ENCODE results near the gene ITPK1.

Gene ITPK1

DNA sequence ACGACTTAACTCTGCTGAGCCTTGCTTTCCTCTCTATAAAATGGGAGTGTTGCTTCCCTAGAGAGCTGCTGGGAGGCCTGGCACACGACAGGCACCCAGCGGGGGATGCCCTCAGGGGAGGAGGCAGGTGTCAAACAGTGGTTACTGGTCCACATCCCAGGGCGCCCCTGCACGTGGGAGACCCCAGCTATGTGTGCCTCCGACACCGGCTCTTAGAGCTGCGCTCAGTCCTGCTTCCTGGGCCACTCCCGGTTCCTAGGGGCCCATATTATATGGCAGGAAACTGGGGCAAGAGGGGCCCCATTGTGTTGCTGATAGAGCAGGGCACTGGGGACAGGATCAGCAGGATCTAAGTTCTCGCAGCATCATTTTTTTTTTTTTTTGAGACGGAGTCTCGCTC lies 145.5 kb downstream of the ITPK1 start:
- DNase-seq (no peak), ATAC-seq (replicated peaks) (no peak)
- H3K36me3 Mint-ChIP-seq (ENCODE audit: insufficient read depth) = peaks cover 3% of the 10 kb centered on the region

DNA sequence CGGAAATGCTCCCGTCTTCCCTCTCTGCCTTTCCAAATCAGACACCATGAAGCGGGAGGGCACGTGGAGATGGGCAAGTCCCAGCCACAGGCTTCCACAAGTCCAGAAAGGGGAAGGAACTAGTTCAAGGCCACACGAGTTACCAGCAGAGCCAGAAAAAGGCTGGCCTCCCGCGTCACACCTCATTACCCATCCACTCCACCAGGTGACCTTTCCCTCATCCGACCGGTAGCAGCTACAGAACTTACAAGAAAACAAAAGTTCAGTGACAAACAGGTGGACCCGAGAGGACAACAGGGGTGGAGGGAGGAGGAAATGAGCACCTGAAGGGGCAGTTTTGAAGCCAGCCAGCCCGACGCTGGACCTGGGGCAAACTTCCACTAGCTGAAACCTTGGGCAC lies 145.9 kb downstream of the ITPK1 start:
- H3K4me3 Mint-ChIP-seq = no peak overlapping the region
- peaks cover 8 to 11% of the 10 kb centered on the region in 2 donors for H3K4me1 Mint-ChIP-seq (ENCODE audit: low read depth in 2 of 2)
- H3K36me3 Mint-ChIP-seq (ENCODE audit: insufficient read depth) = peaks cover 3% of the 10 kb centered on the region
- no peaks in the 10 kb centered on the region for H3K27me3 Mint-ChIP-seq
- H3K27ac Mint-ChIP-seq = no peak overlapping the region
- DNase-seq (no peak), ATAC-seq (replicated peaks) (no peak)
- H3K9me3 Mint-ChIP-seq = peaks cover 0 to 6% of the 10 kb centered on the region in 2 donors

More for the DNA sequence above, 145.5 kb downstream of the ITPK1 start:
- Mint-ChIP-seq H3K27ac (no peak overlapping the region), H3K4me1 (ENCODE audit: low read depth in 2 of 2) (peaks cover 4 to 9% of the 10 kb centered on the region in 2 donors), H3K9me3 (peaks cover 0 to 6% of the 10 kb centered on the region in 2 donors), H3K27me3 (no peaks in the 10 kb centered on the region), H3K4me3 (no peak overlapping the region)

DNA sequence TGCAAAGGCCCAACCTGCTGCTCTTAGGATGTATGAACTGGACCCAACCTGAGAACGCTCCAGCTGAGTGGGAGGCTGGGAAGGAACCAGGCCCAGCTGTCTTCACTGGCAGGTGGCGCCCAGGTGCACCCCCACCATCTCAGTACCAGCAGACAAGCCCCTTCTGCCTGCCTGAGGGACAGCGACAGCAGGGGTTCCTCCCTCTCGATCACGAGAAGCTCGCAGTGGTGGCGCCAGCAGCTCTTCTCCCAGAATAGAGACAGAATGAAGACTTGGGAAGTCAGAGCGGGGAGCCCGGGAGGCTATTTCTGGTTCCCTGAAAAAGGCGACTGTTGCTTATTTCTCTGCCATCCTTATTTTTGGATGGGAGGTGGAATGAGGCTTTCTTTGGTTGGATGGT lies 146.3 kb downstream of the ITPK1 start:
- ATAC-seq (replicated peaks) (no peak), DNase-seq (no peak)
- Mint-ChIP-seq H3K27ac (no peak overlapping the region), H3K4me3 (no peak overlapping the region), H3K36me3 (ENCODE audit: insufficient read depth) (peaks cover 3% of the 10 kb centered on the region), H3K4me1 (ENCODE audit: low read depth in 2 of 2) (peaks cover 9 to 11% of the 10 kb centered on the region in 2 donors), H3K27me3 (no peaks in the 10 kb centered on the region), H3K9me3 (peaks cover 0 to 6% of the 10 kb centered on the region in 2 donors)

GRCh38 chr14:92968291-92969020 lies 147.3 kb downstream of the ITPK1 start:
- H3K4me1 Mint-ChIP-seq (ENCODE audit: low read depth in 2 of 2) = peaks cover 9 to 11% of the 10 kb centered on the region in 2 donors
- ATAC-seq (replicated peaks) = no peak
- DNase-seq = no peak
- no peak overlapping the region for H3K4me3 Mint-ChIP-seq
- H3K36me3 Mint-ChIP-seq (ENCODE audit: insufficient read depth) = peaks cover 3% of the 10 kb centered on the region
- H3K9me3 Mint-ChIP-seq = peaks cover 0 to 6% of the 10 kb centered on the region in 2 donors
- no peak overlapping the region for H3K27ac Mint-ChIP-seq
- H3K27me3 Mint-ChIP-seq = no peaks in the 10 kb centered on the region

DNA sequence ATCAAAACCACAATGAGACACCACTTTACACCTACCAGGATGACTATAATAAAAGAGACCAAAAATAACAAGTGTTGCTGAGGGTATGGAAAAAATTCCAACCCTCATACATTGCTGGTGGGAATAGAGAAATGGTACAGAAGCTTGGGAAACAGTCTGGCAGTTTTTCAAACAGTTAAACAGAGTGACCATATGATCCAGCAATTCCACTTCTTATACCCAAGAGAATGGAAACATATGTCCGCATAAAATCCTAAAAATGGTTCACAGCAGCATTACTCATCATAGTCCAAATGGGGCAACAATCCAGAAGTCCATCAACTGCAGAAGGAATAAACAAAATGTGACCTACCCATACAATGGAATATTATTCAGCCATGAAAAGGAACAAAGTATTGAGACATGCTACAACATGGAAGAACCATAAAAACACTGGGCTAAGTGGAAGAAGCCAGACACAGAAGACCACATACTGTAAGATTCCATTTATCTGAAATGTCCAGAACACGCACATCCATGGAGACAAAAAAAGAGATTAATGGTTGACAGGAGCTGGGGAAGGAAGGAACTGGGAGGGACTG lies 148.3 kb downstream of the ITPK1 start:
- Mint-ChIP-seq H3K27me3 (no peaks in the 10 kb centered on the region), H3K4me3 (no peak overlapping the region), H3K36me3 (ENCODE audit: insufficient read depth) (peaks cover 3% of the 10 kb centered on the region), H3K27ac (no peak overlapping the region), H3K9me3 (peaks cover 0 to 6% of the 10 kb centered on the region in 2 donors), H3K4me1 (ENCODE audit: low read depth in 2 of 2) (peaks cover 9 to 11% of the 10 kb centered on the region in 2 donors)
- DNase-seq = no peak
- no peak for ATAC-seq (replicated peaks)

DNA sequence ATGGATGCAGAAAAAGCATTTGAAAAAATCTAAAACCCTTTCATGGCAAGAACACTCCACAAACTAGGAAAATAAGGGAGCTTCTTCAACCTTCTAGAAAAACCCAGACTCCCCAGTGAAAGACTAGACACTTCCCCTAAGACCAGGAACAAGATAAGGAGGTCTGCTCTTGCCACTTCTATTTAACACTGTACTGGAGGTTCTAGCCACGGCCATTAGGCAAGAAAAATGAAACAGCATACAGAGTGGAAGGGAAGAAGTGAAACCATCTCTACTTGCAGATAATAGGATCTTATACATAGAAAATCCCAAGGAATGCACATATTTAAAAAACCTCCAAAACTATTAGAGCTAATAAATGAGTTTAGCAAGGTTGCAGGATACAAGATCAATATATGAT lies 150.4 kb downstream of the ITPK1 start:
- DNase-seq (no peak), ATAC-seq (replicated peaks) (no peak)
- peaks cover 2 to 9% of the 10 kb centered on the region in 2 donors for H3K4me1 Mint-ChIP-seq (ENCODE audit: low read depth in 2 of 2)
- peaks cover 7% of the 10 kb centered on the region for H3K36me3 Mint-ChIP-seq (ENCODE audit: insufficient read depth)
- peaks cover 0 to 6% of the 10 kb centered on the region in 2 donors for H3K9me3 Mint-ChIP-seq
- no peaks in the 10 kb centered on the region for H3K27me3 Mint-ChIP-seq
- no peak overlapping the region for H3K4me3 Mint-ChIP-seq
- peak overlapping the region; percentile 13 to 51 for H3K27ac Mint-ChIP-seq

- H3K9me3 Mint-ChIP-seq = peaks cover 0 to 6% of the 10 kb centered on the region in 2 donors
- H3K27ac Mint-ChIP-seq = peak overlapping the region; percentile 51 to 92
- DNase-seq (no peak), ATAC-seq (replicated peaks) (no peak)
- H3K27me3 Mint-ChIP-seq = no peaks in the 10 kb centered on the region
- peaks cover 2 to 9% of the 10 kb centered on the region in 2 donors for H3K4me1 Mint-ChIP-seq (ENCODE audit: low read depth in 2 of 2)
- H3K36me3 Mint-ChIP-seq (ENCODE audit: insufficient read depth) = peaks cover 11% of the 10 kb centered on the region
- H3K4me3 Mint-ChIP-seq = no peak overlapping the region
Measured at GRCh38 chr14:92964124-92965109, 151.3 kb downstream of the ITPK1 start.

DNA sequence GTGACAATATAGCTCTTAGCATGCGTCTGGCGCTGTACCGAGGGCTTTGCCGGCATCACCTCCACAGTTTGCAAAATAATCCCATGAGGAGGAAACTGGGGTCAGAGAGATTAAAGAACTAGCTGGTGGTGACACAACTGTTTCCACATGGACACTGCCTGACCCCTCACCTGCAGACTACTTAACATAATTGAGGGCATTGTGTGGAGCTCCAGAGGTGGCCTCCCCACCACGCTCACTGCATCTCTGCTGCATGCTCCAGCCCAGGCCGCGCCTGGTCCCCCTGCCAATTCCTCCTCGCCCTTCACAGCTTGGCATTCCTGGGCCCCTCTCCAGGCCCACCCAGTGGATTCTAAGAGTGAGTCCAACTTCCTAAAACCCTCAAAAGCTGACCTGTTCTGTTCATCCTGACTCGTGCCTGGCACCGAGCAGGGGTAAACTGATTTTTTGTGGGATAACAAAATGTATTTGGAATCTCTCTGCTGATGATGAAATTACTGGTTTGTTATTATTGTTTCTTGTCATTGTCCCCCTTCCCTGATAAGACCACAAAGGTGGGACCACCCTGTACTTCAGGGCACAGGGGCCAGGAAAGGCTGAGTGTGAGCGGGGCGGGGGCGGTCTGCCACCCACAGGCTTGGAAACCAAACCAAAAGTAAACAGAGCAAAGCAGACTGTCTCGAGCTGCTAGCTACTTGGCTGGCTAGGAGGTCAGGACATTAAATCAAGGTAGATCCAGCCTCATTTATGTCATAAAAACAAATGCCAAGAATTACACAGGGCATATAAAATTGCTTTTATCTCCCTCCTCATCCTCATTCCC lies 152.2 kb downstream of the ITPK1 start:
- no peaks in the 10 kb centered on the region for H3K27me3 Mint-ChIP-seq
- DNase-seq = no peak
- no peak for ATAC-seq (replicated peaks)
- H3K9me3 Mint-ChIP-seq = peaks cover 0 to 6% of the 10 kb centered on the region in 2 donors
- H3K4me1 Mint-ChIP-seq (ENCODE audit: low read depth in 2 of 2) = peaks cover 2 to 9% of the 10 kb centered on the region in 2 donors
- H3K27ac Mint-ChIP-seq = peak overlapping the region; percentile 17 to 92
- peaks cover 20% of the 10 kb centered on the region for H3K36me3 Mint-ChIP-seq (ENCODE audit: insufficient read depth)
- H3K4me3 Mint-ChIP-seq = no peak overlapping the region

GRCh38 chr14:92962831-92963095 lies 153.0 kb downstream of the ITPK1 start:
- peak overlapping the region in 1 of 2 donors; percentile 92 for H3K27ac Mint-ChIP-seq
- no peak overlapping the region for H3K4me3 Mint-ChIP-seq
- H3K4me1 Mint-ChIP-seq (ENCODE audit: low read depth in 2 of 2) = peaks cover 2 to 9% of the 10 kb centered on the region in 2 donors
- H3K27me3 Mint-ChIP-seq = no peaks in the 10 kb centered on the region
- no peak for ATAC-seq (replicated peaks)
- peaks cover 0 to 5% of the 10 kb centered on the region in 2 donors for H3K9me3 Mint-ChIP-seq
- no peak for DNase-seq
- peaks cover 20% of the 10 kb centered on the region for H3K36me3 Mint-ChIP-seq (ENCODE audit: insufficient read depth)

DNA sequence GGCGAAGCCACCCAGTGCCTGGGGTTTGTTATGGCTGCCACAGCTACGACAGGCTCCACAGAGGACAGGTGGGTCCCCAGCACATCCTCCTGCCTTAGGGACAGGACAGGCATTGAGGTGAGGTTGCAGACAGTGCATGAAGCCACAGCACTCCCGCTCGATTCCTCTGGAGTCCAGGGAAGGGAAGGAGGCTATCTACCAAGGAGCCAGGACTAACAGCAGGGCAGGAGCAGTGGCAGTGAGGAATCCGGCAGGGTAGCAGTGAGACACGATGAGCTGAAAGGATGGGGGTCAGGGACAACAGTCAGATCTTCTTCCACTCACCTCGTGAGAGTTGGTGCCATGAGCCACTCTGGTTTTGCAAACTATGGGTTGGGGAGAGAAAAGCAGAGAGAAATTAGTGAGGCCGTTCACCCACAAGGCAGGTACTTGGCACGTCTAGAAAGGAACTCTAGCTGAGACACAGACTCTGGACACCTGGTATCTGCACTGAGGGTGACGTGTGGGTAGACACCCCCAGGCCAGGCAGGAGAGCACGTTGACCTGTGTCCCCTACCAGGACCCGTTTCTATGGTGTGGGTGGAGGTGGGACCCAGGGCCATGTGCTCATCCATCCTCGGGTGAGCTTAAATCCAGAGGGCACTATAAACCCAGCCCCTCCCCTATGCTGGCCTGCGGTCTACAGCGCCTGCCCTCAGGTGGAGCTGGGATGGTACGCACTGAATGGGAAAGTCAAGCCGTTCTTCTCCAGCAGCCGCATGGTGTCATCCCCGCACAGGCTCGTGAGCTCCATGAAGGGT lies 153.5 kb downstream of the ITPK1 start:
- peaks cover 2 to 9% of the 10 kb centered on the region in 2 donors for H3K4me1 Mint-ChIP-seq (ENCODE audit: low read depth in 2 of 2)
- no peak for ATAC-seq (replicated peaks)
- no peak overlapping the region for H3K4me3 Mint-ChIP-seq
- H3K27me3 Mint-ChIP-seq = no peaks in the 10 kb centered on the region
- DNase-seq = no peak
- H3K27ac Mint-ChIP-seq = peak overlapping the region in 1 of 2 donors; percentile 68
- no peaks in the 10 kb centered on the region for H3K9me3 Mint-ChIP-seq
- H3K36me3 Mint-ChIP-seq (ENCODE audit: insufficient read depth) = peaks cover 24% of the 10 kb centered on the region

GRCh38 chr14:92961567-92961855 lies 154.2 kb downstream of the ITPK1 start:
- H3K27me3 Mint-ChIP-seq = no peaks in the 10 kb centered on the region
- H3K4me1 Mint-ChIP-seq (ENCODE audit: low read depth in 2 of 2) = peaks cover 2 to 8% of the 10 kb centered on the region in 2 donors
- H3K9me3 Mint-ChIP-seq = no peaks in the 10 kb centered on the region
- DNase-seq (no peak), ATAC-seq (replicated peaks) (no peak)
- no peak overlapping the region for H3K27ac Mint-ChIP-seq
- H3K36me3 Mint-ChIP-seq (ENCODE audit: insufficient read depth) = peaks cover 31% of the 10 kb centered on the region
- H3K4me3 Mint-ChIP-seq = no peak overlapping the region

GRCh38 chr14:92960706-92961566 lies 154.8 kb downstream of the ITPK1 start:
- Mint-ChIP-seq H3K27me3 (no peaks in the 10 kb centered on the region), H3K4me1 (ENCODE audit: low read depth in 2 of 2) (peaks cover 2 to 6% of the 10 kb centered on the region in 2 donors), H3K4me3 (no peak overlapping the region), H3K27ac (no peak overlapping the region), H3K36me3 (ENCODE audit: insufficient read depth) (peaks cover 36% of the 10 kb centered on the region), H3K9me3 (no peaks in the 10 kb centered on the region)
- DNase-seq = no peak
- ATAC-seq (replicated peaks) = no peak
